Fibroblast of mammary gland (primary cell): ENCODE results near the gene NRG4.
"Not testable (repeated sequence)": the region's sequence is repeated elsewhere in the genome, so short reads cannot be mapped to it uniquely, and the experiment has no call there.

Experiments
- DNase-seq: peaks from one replicate; pipeline ENCODE4 v3.0.0-alpha.2; 2010; ENCODE audit warnings: low read depth
- H3K4me3 ChIP-seq: 2 replicates; pipeline ENCODE4 v1.5.1; 2011; ENCODE audit warnings: low read depth, mild to moderate bottlenecking, low read length, moderate library complexity; ENCODE audit not compliant: control insufficient read depth
- CTCF ChIP-seq: conservative IDR thresholded peaks from 2 replicates; pipeline ENCODE4 v1.5.1; 2011; ENCODE audit warnings: low read depth, low read length, inconsistent platforms; ENCODE audit not compliant: control insufficient read depth, insufficient read depth

The NRG4 gene

DNA sequence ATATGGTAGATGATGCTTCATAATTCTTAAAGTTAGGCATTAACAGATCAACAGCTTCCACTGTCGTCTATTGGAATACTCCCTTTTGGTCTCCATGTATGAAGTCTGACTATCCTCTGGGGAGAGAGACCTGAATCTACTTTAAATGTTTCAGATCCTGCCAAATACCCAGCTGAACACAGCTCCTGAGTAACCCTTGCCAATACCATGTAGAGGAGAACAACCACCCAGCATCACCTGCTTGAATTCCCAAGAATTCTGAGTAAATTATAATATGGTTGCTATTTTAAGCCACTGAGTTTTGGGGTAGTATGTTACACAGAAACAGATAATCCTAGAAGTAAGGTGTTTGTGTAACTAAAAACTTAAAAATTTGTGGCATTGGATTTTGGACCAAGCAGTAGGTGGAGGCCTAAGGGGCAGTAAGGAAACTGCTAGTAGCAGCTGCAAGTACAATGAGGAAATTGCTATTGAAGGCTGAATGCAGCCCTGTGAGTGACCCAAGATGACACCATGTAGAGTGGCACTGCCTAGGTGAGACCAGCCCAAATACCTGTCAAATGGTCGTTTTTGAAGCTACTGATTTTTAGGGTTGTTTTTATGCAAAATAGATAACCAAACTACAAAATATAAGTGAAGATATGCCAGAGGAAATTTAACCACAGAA, 30.9 kb downstream of the NRG4 start:
- DNase-seq = no peak
- H3K4me3 ChIP-seq = no peak overlapping the region
- no peak for TF ChIP-seq CTCF

- DNase-seq, H3K4me3 ChIP-seq: not testable (repeated sequence)
Measured at GRCh38 chr15:75976766-75977165, 35.5 kb downstream of the NRG4 start.

DNA sequence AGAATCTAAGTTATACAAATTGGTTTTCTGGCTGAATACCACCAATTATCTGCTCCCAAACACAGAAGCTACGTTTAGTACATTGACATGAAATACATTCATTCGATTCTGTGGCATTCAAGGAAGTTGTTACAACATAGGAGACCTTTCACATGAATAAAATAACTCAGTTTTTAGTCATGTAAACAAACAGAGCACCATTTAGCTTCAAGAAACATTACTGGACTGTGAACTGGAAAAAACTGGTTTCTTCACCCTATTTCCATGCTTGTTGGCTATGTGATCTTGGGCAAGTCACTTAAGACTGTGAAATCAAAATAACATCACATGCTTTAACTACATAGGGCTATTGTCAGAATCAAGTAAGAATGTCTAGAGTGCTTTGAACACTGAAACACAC, 46.2 kb downstream of the NRG4 start:
- H3K4me3 ChIP-seq = no peak overlapping the region
- DNase-seq = peak; percentile 72
- no peak for TF ChIP-seq CTCF

- DNase-seq = no peak
- TF ChIP-seq CTCF = no peak
- H3K4me3 ChIP-seq = no peak overlapping the region
Measured at GRCh38 chr15:75961331-75961730, 50.9 kb downstream of the NRG4 start.

- TF ChIP-seq CTCF = no peak
- H3K4me3 ChIP-seq = no peak overlapping the region
Measured at GRCh38 chr15:75955720-75956119, 56.5 kb downstream of the NRG4 start.

GRCh38 chr15:75952525-75952924, 59.7 kb downstream of the NRG4 start:
- TF ChIP-seq CTCF = no peak
- DNase-seq = no peak
- no peak overlapping the region for H3K4me3 ChIP-seq

More at GRCh38 chr15:75955720-75956119, 56.5 kb downstream of the NRG4 start:
- no peak for DNase-seq

GRCh38 chr15:75948761-75949296, 63.4 kb downstream of the NRG4 start:
- TF ChIP-seq CTCF = no peak
- no peak for DNase-seq
- no peak overlapping the region for H3K4me3 ChIP-seq
